KMS-11 (cell line): ENCODE results near the gene HSDL2.

Experiments
- H2AFZ ChIP-seq: fragments of 200-600 bp; sonication (generic); 2 replicates; pipeline ENCODE4 v1.6.1; 2016; ENCODE audit warnings: antibody characterized with exemption, mixed run types, low read depth
- H3K27ac ChIP-seq: fragments of 200-600 bp; sonication (generic); 2 replicates; pipeline ENCODE4 v1.6.1; 2016; ENCODE audit warnings: mild to moderate bottlenecking, mixed run types
- H3K27me3 ChIP-seq: fragments of 200-600 bp; sonication (generic); 2 replicates; pipeline ENCODE4 v1.6.1; 2017; ENCODE audit warnings: mild to moderate bottlenecking, low read depth, mixed run types, moderate library complexity; ENCODE audit not compliant: insufficient read depth
- H3K36me3 ChIP-seq: fragments of 200-600 bp; sonication (generic); 2 replicates; pipeline ENCODE4 v1.6.1; 2017; ENCODE audit warnings: mild to moderate bottlenecking, mixed run types; ENCODE audit not compliant: insufficient read depth
- H3K4me1 ChIP-seq: fragments of 200-600 bp; sonication (generic); 2 replicates; pipeline ENCODE4 v1.6.1; 2016; ENCODE audit warnings: mild to moderate bottlenecking, low read depth, mixed run types; ENCODE audit not compliant: poor library complexity, severe bottlenecking
- H3K4me2 ChIP-seq: fragments of 200-600 bp; sonication (generic); 2 replicates; pipeline ENCODE4 v1.7.0; 2016; ENCODE audit warnings: mild to moderate bottlenecking, mixed run types
- H3K4me3 ChIP-seq: fragments of 200-600 bp; sonication (generic); IDR thresholded peaks from 2 replicates; pipeline ENCODE4 v1.6.1; 2017; ENCODE audit warnings: low read depth, low read length, mixed read lengths; ENCODE audit not compliant: insufficient read depth
- H3K79me2 ChIP-seq: fragments of 200-600 bp; sonication (generic); 2 replicates; pipeline ENCODE4 v1.6.1; 2016; ENCODE audit warnings: low read depth, mixed run types; ENCODE audit not compliant: insufficient read depth
- H3K9ac ChIP-seq: fragments of 200-600 bp; sonication (generic); 2 replicates; pipeline ENCODE4 v1.6.1; 2016; ENCODE audit warnings: mild to moderate bottlenecking, mixed run types
- H4K20me1 ChIP-seq: fragments of 200-600 bp; sonication (generic); 2 replicates; pipeline ENCODE4 v1.6.1; 2016; ENCODE audit warnings: mild to moderate bottlenecking, mixed run types; ENCODE audit not compliant: insufficient read depth
- TF ChIP-seq, protein P1 (sequence below): fragments of 200-600 bp; sonication (generic); conservative IDR thresholded peaks from 2 replicates; pipeline ENCODE4 v1.6.1; 2017; ENCODE audit warnings: low read depth, mild to moderate bottlenecking, antibody characterized with exemption, low read length, moderate library complexity, mixed read lengths

HSDL2 gene

DNA sequence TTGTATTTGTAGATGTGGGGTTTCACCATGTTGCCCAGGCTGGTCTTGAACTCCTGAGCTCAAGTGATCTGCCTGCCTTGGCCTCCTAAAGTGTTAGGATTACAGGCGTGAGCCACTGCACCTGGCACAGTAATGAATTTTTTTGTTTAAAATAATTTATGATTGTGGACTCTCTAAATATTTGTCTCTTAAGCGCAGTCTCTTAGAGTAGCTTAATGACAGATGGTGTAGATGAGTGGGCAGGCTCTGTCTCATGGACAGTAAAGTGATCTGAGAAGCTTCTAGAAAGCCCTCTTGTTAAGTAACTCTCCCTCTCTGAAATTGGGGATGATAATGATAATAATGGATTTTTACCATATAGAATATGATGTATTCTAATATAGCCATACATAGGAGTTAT is 59.3 kb downstream of the HSDL2 start:
- Histone ChIP-seq H3K4me3 (no peak overlapping the region), H3K4me1 (no peaks in the 10 kb centered on the region), H3K9ac (no peak overlapping the region), H2AFZ (no peak overlapping the region), H4K20me1 (no peaks in the 10 kb centered on the region), H3K27me3 (no peaks in the 10 kb centered on the region), H3K4me2 (no peak overlapping the region), H3K27ac (no peak overlapping the region), H3K36me3 (no peaks in the 10 kb centered on the region), H3K79me2 (no peaks in the 10 kb centered on the region)
- TF ChIP-seq, protein P1, sequence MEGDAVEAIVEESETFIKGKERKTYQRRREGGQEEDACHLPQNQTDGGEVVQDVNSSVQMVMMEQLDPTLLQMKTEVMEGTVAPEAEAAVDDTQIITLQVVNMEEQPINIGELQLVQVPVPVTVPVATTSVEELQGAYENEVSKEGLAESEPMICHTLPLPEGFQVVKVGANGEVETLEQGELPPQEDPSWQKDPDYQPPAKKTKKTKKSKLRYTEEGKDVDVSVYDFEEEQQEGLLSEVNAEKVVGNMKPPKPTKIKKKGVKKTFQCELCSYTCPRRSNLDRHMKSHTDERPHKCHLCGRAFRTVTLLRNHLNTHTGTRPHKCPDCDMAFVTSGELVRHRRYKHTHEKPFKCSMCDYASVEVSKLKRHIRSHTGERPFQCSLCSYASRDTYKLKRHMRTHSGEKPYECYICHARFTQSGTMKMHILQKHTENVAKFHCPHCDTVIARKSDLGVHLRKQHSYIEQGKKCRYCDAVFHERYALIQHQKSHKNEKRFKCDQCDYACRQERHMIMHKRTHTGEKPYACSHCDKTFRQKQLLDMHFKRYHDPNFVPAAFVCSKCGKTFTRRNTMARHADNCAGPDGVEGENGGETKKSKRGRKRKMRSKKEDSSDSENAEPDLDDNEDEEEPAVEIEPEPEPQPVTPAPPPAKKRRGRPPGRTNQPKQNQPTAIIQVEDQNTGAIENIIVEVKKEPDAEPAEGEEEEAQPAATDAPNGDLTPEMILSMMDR, result no peak

DNA sequence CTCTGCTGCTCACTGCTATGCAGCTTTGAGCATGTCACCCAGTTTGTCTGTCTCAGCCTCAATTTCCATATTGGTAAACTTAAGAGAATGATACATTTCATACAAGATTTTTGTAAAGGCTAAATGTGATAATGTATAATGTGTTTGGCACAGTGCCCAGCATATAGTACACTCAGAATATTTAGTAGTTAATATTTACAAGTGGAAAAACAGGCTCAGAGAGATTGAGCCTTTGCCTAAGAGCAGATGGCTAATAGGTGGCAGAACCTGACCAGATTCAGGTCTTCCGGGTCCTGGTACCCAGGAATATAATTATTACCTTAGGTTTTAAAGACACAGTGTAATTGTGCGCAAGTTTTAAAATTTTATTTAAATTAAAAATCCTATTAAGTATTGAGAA is 59.9 kb downstream of the HSDL2 start:
- Histone ChIP-seq H3K36me3 (no peaks in the 10 kb centered on the region), H3K27me3 (no peaks in the 10 kb centered on the region), H3K79me2 (no peaks in the 10 kb centered on the region), H4K20me1 (no peaks in the 10 kb centered on the region), H2AFZ (no peak overlapping the region), H3K4me3 (no peak overlapping the region), H3K4me2 (no peak overlapping the region), H3K27ac (no peak overlapping the region), H3K4me1 (no peaks in the 10 kb centered on the region), H3K9ac (no peak overlapping the region)
- TF ChIP-seq, protein P1, result no peak

DNA sequence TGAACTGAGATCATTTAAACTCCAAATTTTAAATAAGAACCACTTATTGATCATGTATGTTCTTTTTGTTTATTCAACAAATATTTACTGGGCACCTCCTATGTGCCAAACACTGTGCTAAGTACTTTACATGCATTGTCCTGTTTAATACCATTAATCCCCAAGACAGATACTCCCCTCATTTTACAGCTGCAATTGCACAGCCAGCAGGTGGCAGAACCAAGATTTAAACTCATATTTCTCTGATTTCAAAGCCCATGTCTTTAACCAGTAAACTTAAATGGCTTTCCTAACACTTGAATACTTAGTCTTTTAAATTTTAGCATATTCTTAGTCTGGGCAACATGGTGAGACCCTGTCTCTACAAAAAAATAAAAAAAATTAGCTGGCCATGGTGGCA is 63.3 kb downstream of the HSDL2 start:
- Histone ChIP-seq H3K4me2 (no peak overlapping the region), H3K27ac (no peak overlapping the region), H3K36me3 (no peaks in the 10 kb centered on the region), H3K4me1 (no peaks in the 10 kb centered on the region), H4K20me1 (no peaks in the 10 kb centered on the region), H3K79me2 (no peaks in the 10 kb centered on the region), H3K9ac (no peak overlapping the region), H3K4me3 (no peak overlapping the region), H3K27me3 (no peaks in the 10 kb centered on the region), H2AFZ (no peak overlapping the region)
- TF ChIP-seq, protein P1, result peak; percentile 44

DNA sequence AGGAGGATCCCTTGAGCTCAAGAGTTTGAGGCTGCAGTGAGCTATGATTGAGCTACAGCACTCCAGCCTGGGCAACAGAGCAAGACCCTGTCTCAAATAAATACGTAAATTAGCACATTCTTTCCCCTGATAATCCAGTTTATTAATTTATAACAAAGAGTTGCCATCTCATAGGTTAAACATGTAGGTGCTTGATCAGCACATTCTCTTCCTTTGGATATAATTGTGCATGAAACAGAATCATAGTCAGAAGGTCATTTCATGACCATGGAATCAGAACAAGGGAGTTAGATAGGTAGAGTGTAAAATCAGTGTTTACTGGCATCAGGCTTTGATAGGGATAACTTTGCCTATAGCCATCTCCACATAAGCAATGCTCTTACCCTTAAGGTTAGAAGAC is 63.7 kb downstream of the HSDL2 start:
- no peak overlapping the region for H3K4me2 ChIP-seq
- no peaks in the 10 kb centered on the region for H3K27me3 ChIP-seq
- H3K4me1 ChIP-seq, result no peaks in the 10 kb centered on the region
- no peak overlapping the region for H3K4me3 ChIP-seq
- no peak overlapping the region for H3K27ac ChIP-seq
- no peak overlapping the region for H3K9ac ChIP-seq
- TF ChIP-seq, protein P1, result 0 out of 2 replicates have a peak, but pooled peaks have one; percentile 8
- no peaks in the 10 kb centered on the region for H4K20me1 ChIP-seq
- H2AFZ ChIP-seq, result no peak overlapping the region
- H3K79me2 ChIP-seq, result no peaks in the 10 kb centered on the region
- H3K36me3 ChIP-seq, result no peaks in the 10 kb centered on the region
